HCT116 (cell line): ENCODE measurements around the gene COA8. TPM values are rescaled to one million over a fixed set of nuclear protein-coding genes. Genes with fewer than 3 reads are reported as not detected.

ENCODE experiments used
- ATAC-seq: fragments of 200-7000 bp; cut with Tn5 transposase; 2 replicates; pipeline ENCODE4 v1.9.1; 2020; ENCODE audit warnings: mild to moderate bottlenecking, moderate library complexity
- BruUV-seq: library from RNA; stranded (reverse); fragments of 400-500 nt; replicated peaks from 2 replicates; lab custom pipeline; 2021; lab: Mats Ljungman, UMichigan
- CTCF ChIA-PET: fragments of 300-600 bp; sonication (Branson Sonifier 250); formaldehyde crosslinking; loops from one replicate; lab custom pipeline; 2021; ENCODE audit warnings: antibody characterized with exemption; lab: Charles Lee
- POLR2A ChIA-PET: fragments of 300-600, 350-600 bp; sonication (Branson Sonifier 250); formaldehyde crosslinking; loops from one replicate; lab custom pipeline; 2021; ENCODE audit warnings: antibody characterized with exemption; lab: Charles Lee
- RAD21 ChIA-PET, 2 experiments: fragments of 300-600 bp; sonication (Branson Sonifier 250); formaldehyde crosslinking; loops; one replicate each; lab custom pipeline; 2023; ENCODE audit warnings: low total read pairs in 2 of 2; ENCODE audit not compliant: uncharacterized antibody in 2 of 2, unreplicated experiment in 2 of 2, low non-redundant PET in 1 of 2; lab: Charles Lee
- DNase-seq: peaks from one replicate; pipeline ENCODE4 v3.0.0-alpha.2; 2010; ENCODE audit warnings: low read depth, low spot score
- H2AFZ ChIP-seq: fragments of 200-600 bp; shearing (Covaris generic), sonication (generic); 2 replicates; pipeline ENCODE4 v1.6.1; 2017; ENCODE audit warnings: low read depth, mixed run types, mixed read lengths, antibody characterized with exemption, low read length; ENCODE audit not compliant: poor library complexity, severe bottlenecking
- H3K27ac ChIP-seq: 2 replicates; pipeline ENCODE4 v1.5.1; 2012; ENCODE audit warnings: low read depth, low read length
- H3K27me3 ChIP-seq: fragments of 200-600 bp; sonication (generic); 2 replicates; pipeline ENCODE4 v1.6.1; 2016; ENCODE audit warnings: mixed run types, low read length, mixed read lengths; ENCODE audit not compliant: insufficient read depth
- H3K36me3 ChIP-seq, 2 experiments: fragments of 200-500 bp in 1 of 2; fragments of 200-600 bp in 1 of 2; sonication (Bioruptor generic) in 1 of 2; sonication (generic) in 1 of 2; 2 replicates each; pipeline versions ENCODE4 v1.5.1 to v1.6.1; 2014 to 2016; ENCODE audit warnings: low read length in 2 of 2, inconsistent platforms in 1 of 2, mixed read lengths in 1 of 2, mixed run types in 1 of 2; ENCODE audit not compliant: insufficient read depth in 2 of 2, control insufficient read depth in 1 of 2
- H3K4me1 ChIP-seq, 2 experiments: fragments of 200-600 bp in 1 of 2; sonication (generic) in 1 of 2; 2 replicates each; pipeline versions ENCODE4 v1.5.1 to v1.6.1; 2012 to 2017; ENCODE audit warnings: low read length in 2 of 2, inconsistent platforms in 1 of 2, mild to moderate bottlenecking in 1 of 2, mixed read lengths in 1 of 2, mixed run types in 1 of 2, moderate library complexity in 1 of 2; ENCODE audit not compliant: insufficient read depth in 2 of 2, control insufficient read depth in 1 of 2
- H3K4me2 ChIP-seq: fragments of 200-600 bp; sonication (generic); 2 replicates; pipeline ENCODE4 v1.6.1; 2017; ENCODE audit warnings: mixed run types, low read length, mixed read lengths
- H3K4me3 ChIP-seq, 2 experiments: fragments of 200-600 bp in 1 of 2; sonication (generic) in 1 of 2; replicated peaks in 1 of 2; 2 replicates each; pipeline ENCODE4 v1.5.1; 2011 to 2016; ENCODE audit warnings: low read length in 2 of 2, control low read depth in 1 of 2, low read depth in 1 of 2, mild to moderate bottlenecking in 1 of 2, mixed read lengths in 1 of 2, mixed run types in 1 of 2
- H3K79me2 ChIP-seq: fragments of 200-600 bp; sonication (generic); 2 replicates; pipeline ENCODE4 v1.6.1; 2017; ENCODE audit warnings: mild to moderate bottlenecking, mixed run types, low read length, moderate library complexity, mixed read lengths; ENCODE audit not compliant: insufficient read depth
- H3K9ac ChIP-seq: fragments of 200-600 bp; sonication (generic); 2 replicates; pipeline ENCODE4 v1.6.1; 2016; ENCODE audit warnings: low read length, mixed read lengths
- H3K9me2 ChIP-seq: fragments of 200-600 bp; sonication (generic), shearing (Covaris generic); 2 replicates; pipeline ENCODE4 v1.6.1; 2017; ENCODE audit warnings: mixed run types, mild to moderate bottlenecking, moderate library complexity; ENCODE audit not compliant: insufficient read depth
- H3K9me3 ChIP-seq, 2 experiments: fragments of 200-500 bp in 1 of 2; fragments of 200-600 bp in 1 of 2; sonication (Bioruptor generic) in 1 of 2; sonication (generic) in 1 of 2; 2 replicates each; pipeline ENCODE4 v1.6.1; 2014 to 2017; ENCODE audit warnings: low read length in 2 of 2, mixed read lengths in 2 of 2, inconsistent platforms in 1 of 2, low read depth in 1 of 2, mild to moderate bottlenecking in 1 of 2, mixed run types in 1 of 2, moderate library complexity in 1 of 2; ENCODE audit not compliant: control insufficient read depth in 1 of 2, insufficient read depth in 1 of 2
- H4K20me1 ChIP-seq: fragments of 200-600 bp; sonication (generic), shearing (Covaris generic); 2 replicates; pipeline ENCODE4 v1.6.1; 2017; ENCODE audit warnings: mixed run types, mild to moderate bottlenecking, moderate library complexity; ENCODE audit not compliant: insufficient read depth
- CBX3 ChIP-seq: IDR thresholded peaks from 2 replicates; pipeline ENCODE4 v1.6.1; 2012; ENCODE audit warnings: low read depth
- EGR1 ChIP-seq: IDR thresholded peaks from 2 replicates; pipeline ENCODE4 v1.6.1; 2012; ENCODE audit warnings: low read depth
- POLR2A ChIP-seq: IDR thresholded peaks from 2 replicates; pipeline ENCODE4 v1.7.0; 2011; ENCODE audit warnings: borderline replicate concordance; ENCODE audit not compliant: insufficient read depth, insufficient read length; ENCODE audit errors: extremely low read depth
- POLR2AphosphoS5 ChIP-seq: IDR thresholded peaks from 2 replicates; pipeline ENCODE4 v1.6.1; 2011; ENCODE audit warnings: mild to moderate bottlenecking, low read depth, low read length, moderate library complexity
- SRF ChIP-seq: IDR thresholded peaks from 2 replicates; pipeline ENCODE4 v1.6.1; 2012; ENCODE audit warnings: low read depth
- TCF7L2 ChIP-seq: IDR thresholded peaks from 2 replicates; pipeline ENCODE4 v1.7.0; 2011; ENCODE audit warnings: borderline replicate concordance, inconsistent platforms; ENCODE audit not compliant: insufficient read depth, insufficient read length; ENCODE audit errors: extremely low read depth
- YY1 ChIP-seq: IDR thresholded peaks from 2 replicates; pipeline ENCODE4 v1.6.1; 2011; ENCODE audit warnings: low read length, low read depth, moderate library complexity, mild to moderate bottlenecking; ENCODE audit not compliant: insufficient replicate concordance; ENCODE audit errors: extremely low read depth
- ZFX ChIP-seq: fragments of 450-650 bp; IDR thresholded peaks from 2 replicates; pipeline ENCODE4 v1.6.1; 2017
- ZNF274 ChIP-seq: fragments of 200-500 bp; sonication (Bioruptor generic); IDR thresholded peaks from 2 replicates; pipeline ENCODE4 v1.6.1; 2014; ENCODE audit warnings: mild to moderate bottlenecking, low read depth, low read length, inconsistent platforms
- intact Hi-C: fragments of 100-400 bp; cut with micrococcal nuclease; formaldehyde crosslinking; loops from 2 replicates; pipeline ENCODE4 v1.10.0; 2022
- total RNA-seq: library from RNA; stranded (reverse); gene quantifications from one replicate; pipeline ENCODE4 v1.2.1, GENCODE V29; 2021; ENCODE audit not compliant: unreplicated experiment

Gene COA8
- total RNA-seq, 1 experiment from 2014 or later: 29.4 TPM

DNA sequence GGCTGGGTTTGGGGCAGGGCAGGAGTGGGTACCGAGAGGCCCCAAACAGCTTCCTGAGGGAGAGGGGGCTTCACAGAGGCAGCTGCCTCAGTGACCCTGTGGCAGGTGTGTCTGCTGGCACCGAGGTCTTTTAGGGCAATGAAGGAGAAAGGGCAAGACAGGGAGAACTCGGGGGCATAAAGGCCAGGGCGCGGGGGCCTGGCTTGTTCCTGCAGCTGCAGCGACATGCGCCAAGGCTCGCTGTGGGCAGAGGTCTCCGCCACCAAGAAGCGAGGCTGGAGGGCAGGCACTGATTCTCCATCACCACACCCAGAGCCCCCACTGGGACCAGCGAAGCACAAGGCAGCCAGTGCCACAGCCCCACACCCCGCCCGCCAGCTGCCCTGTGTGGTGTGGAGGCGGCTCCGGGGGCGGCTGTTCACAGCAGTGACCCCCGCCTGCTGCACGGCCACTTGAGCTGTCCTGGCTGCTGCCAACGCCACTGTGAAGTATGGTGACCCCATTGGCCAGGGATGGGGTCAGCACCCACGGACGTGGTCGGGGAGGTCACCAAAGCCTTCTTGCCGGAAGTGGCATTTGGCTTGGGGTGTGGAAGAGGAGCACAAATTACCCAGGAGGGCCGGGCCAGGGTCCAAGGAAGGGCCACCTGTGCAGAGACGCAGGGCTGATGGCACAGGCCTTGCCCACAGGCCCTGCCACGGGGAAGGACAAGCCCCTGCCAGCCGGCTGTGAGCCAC lies 16.7 kb upstream of the COA8 start:
- H3K27ac ChIP-seq: no peak overlapping the region
- no peaks in the 10 kb centered on the region for H4K20me1 ChIP-seq
- no peak overlapping the region for H2AFZ ChIP-seq
- no peaks in the 10 kb centered on the region for H3K79me2 ChIP-seq
- H3K9ac ChIP-seq: no peak overlapping the region
- no peaks in the 10 kb centered on the region for H3K27me3 ChIP-seq
- H3K9me3 ChIP-seq: no peaks in the 10 kb centered on the region
- intact Hi-C loops: loop anchor here (1.0 kb wide), 2 partner anchors 28 to 46 kb away; no protein-coding TSS in a partner anchor
- H3K36me3 ChIP-seq: no peaks in the 10 kb centered on the region
- TF ChIP-seq POLR2AphosphoS5 (no peak), EGR1 (no peak), ZFX (no peak), YY1 (no peak), ZNF274 (no peak), TCF7L2 (no peak), SRF (no peak), POLR2A (no peak), CBX3 (no peak)
- peaks cover 17 to 31% of the 10 kb centered on the region in 2 experiments for H3K4me1 ChIP-seq
- ATAC-seq: no peak
- DNase-seq: no peak
- no peak overlapping the region for H3K4me2 ChIP-seq
- BruUV-seq: no TSS peak
- H3K9me2 ChIP-seq: no peaks in the 10 kb centered on the region
- CTCF ChIA-PET: interaction anchor here (0.6 to 3.1 kb wide), 8 partner anchors 11 to 441 kb away, joined by 3 to 38 read pairs (median 4); partner anchors contain the start of gene CKB
- RAD21 ChIA-PET: interaction anchor here (1.0 to 2.0 kb wide), 3 partner anchors 25 to 27 kb away, joined by 5 to 6 read pairs (median 5); no protein-coding TSS in a partner anchor
- no peak overlapping the region for H3K4me3 ChIP-seq
- POLR2A ChIA-PET: interaction anchor here (0.6 to 2.6 kb wide), 2 partner anchors 25 to 27 kb away, joined by 3 to 12 read pairs; no protein-coding TSS in a partner anchor
